GM12873 (cell line): ENCODE data around the gene MYCBP2.

ENCODE experiments used
- CTCF ChIP-seq: IDR thresholded peaks from 2 replicates; pipeline ENCODE4 v1.5.1; 2012; ENCODE audit warnings: low read depth, mild to moderate bottlenecking, moderate library complexity, low read length, control low read depth; ENCODE audit not compliant: insufficient read depth; ENCODE audit errors: missing control alignments

Gene MYCBP2

DNA sequence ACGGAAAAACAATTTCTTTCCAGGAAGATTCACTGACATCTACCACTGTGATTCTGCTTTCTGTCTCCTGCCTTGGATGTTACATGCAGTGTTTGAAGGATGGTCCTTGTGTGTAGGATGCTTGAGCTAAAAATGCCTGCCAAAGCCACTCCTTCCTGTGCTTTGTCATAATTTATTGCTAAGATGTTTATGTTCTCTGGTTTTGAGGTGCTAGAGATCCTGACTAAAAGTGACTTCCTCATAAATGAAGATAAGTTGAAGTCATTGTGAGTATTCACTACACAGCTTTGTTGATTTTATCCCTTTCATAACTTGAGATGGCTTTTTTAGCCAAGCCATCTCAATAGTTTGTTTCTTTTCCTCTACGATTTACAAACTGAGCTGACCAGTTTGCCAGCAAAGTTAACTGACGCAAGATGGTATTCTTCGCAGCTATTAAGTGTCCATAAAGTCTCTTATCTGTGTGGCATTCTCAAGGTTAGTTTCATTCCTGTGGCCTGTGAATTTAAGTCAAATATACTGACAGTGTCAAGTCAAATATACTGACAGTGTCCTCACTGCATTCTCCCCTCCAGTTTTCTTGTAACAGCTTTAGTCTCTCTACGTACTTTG, 284.2 kb downstream of the MYCBP2 start:
- no peak for TF ChIP-seq CTCF

DNA sequence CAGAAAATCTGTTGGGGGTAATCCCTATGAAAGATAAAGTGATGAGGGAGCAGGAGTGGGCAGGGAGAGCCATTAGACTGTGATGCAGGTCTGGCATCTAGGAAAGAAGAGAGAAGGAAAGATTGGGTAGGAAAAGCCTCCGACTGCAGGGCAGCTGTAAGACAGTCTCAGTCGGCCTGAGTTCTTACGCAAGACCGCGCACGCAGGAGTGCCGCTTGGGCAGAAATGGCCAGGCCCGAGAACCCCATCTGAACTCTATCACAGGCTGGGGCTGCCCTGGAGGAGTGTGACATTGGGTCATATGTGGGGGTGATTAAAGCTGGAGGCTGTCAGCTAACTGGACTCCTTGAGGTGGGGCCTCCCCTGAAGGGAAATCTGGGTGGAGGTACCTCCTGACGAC, 286.1 kb downstream of the MYCBP2 start:
- no peak for TF ChIP-seq CTCF

DNA sequence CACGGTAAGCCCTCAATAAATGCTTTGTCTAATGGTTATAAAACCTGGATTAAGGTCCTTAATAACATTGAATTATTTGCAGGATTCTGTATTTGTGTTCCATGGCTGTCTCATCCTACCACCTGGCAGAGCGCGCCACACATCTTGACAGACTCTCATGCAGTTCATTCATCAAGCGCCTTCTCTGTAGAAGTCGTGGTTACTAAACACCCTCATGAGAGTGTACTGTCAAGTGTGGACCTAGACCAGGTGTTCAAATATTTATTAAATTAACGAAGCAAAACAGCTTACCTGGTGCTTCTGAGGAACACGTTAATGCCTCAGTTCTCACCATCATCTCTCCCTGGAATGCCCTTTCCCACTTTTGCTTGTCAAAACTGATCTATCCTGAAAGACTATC, 286.8 kb downstream of the MYCBP2 start:
- TF ChIP-seq CTCF: no peak

DNA sequence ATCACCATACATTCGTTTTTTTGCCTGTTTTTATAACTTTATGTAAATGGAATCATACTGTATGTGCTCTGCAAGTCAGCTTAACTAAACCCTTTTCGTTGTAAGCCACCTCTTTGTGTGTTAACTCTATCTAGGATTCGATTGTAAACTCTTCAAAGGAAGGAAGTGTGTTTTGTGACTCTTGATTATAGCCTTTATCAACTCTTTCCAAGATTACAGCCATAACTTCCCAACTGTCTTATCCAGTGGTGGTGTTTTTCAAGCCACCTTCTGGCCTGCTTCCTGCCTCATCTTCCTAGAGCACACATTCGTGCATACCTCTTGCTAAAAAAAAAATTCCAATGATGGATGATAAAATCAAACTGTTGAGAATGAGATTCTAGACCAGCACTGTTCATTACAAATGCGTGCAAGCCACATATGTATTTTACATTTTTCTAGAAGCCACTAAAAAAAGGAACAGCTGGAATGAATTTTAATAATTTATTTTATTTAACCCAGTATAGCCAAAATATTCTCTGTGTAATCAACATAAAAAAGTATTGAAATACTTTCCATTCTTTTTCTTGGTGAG, 287.9 kb downstream of the MYCBP2 start:
- TF ChIP-seq CTCF: no peak

DNA sequence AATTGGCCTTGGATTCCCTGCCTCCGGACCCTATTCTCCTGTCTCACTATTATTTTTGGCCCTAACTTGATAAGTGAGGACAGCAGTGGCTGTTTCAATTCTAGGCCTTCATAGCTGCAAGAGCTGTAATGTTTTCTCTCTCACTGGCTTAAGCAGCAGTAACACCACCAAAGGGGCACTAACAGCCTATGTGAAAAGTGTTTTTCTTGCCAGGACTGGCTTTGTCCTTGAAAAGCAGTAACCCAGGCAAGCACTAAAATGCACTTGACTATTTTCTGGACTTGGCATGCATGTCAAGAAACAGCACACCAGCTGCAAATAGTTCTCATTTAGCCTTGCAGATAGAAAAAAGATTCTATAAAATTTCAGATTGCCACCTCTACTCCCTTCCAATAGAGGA, 290.6 kb downstream of the MYCBP2 start:
- no peak for TF ChIP-seq CTCF

- no peak for TF ChIP-seq CTCF
These were observed 292.0 kb downstream of the MYCBP2 start for GRCh38 chr13:77034881-77035280.

DNA sequence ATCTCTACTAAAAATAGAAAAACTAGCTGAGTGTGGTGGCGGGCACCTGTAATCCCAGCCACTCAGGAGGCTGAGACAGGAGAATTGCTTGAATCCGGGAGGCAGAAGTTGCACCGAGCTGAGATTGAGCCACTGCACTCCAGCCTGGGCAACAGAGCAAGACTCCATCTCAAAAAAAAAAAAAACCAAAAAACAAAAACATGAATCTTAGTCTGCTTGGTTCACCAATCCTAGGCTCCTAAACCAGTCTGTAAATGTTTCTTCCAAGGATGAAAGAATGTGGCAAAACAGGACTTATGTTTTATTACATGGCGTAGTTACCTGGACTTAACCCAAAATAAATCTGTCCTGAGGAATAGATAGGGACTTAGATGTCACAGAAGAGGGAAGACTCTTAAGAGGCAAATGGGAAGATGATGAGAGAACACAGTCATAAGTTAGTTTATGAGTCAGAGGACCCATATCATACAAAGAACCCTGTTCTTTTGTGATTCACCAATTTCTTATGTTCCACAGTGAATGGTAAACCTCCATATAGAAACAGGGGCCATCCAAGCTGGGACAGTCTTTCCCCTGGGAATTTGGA, 293.1 kb downstream of the MYCBP2 start:
- TF ChIP-seq CTCF: no peak
